Measurements from ENCODE around the gene MCHR1.
"Not testable (repeated sequence)": the region's sequence is repeated elsewhere in the genome, so short reads cannot be mapped to it uniquely, and the experiment has no call there.

Gene MCHR1

GRCh38 chr22:40679249-40679963, at the start of gene MCHR1:
TSS of gene MCHR1 (plus strand) at chr22:40679484. CDS start at chr22:40679653, 169 bp downstream.
- no peak for DNase-seq (ENCODE audit: low read depth)

- no peak for DNase-seq (ENCODE audit: low read depth)
Observed at GRCh38 chr22:40631925-40632324, 47.4 kb upstream of the MCHR1 start.

GRCh38 chr22:40633036-40633435, 46.2 kb upstream of the MCHR1 start:
- no peak for DNase-seq (ENCODE audit: low read depth)

- DNase-seq (ENCODE audit: low read depth): no peak
Observed at GRCh38 chr22:40634119-40634903, 45.0 kb upstream of the MCHR1 start.

GRCh38 chr22:40635043-40635939, 44.0 kb upstream of the MCHR1 start:
- DNase-seq (ENCODE audit: low read depth): no peak

GRCh38 chr22:40635940-40636379, 43.3 kb upstream of the MCHR1 start:
- no peak for DNase-seq (ENCODE audit: low read depth)

GRCh38 chr22:40636380-40637182, 42.7 kb upstream of the MCHR1 start, which contains the start of gene MRTFA:
TSS of gene MRTFA (minus strand) at chr22:40636719.
- peak; percentile 99 for DNase-seq (ENCODE audit: low read depth)

GRCh38 chr22:40637183-40638150, 41.8 kb upstream of the MCHR1 start:
- DNase-seq (ENCODE audit: low read depth): no peak

- no peak for DNase-seq (ENCODE audit: low read depth)
Observed at GRCh38 chr22:40638261-40638660, 41.0 kb upstream of the MCHR1 start.

GRCh38 chr22:40641269-40641668, 38.0 kb upstream of the MCHR1 start:
- no peak for DNase-seq (ENCODE audit: low read depth)

GRCh38 chr22:40642316-40642715, 37.0 kb upstream of the MCHR1 start:
- DNase-seq (ENCODE audit: low read depth): no peak

GRCh38 chr22:40645579-40646197, 33.6 kb upstream of the MCHR1 start:
- DNase-seq (ENCODE audit: low read depth): no peak

- DNase-seq (ENCODE audit: low read depth): no peak
Observed at GRCh38 chr22:40648386-40648785, 30.9 kb upstream of the MCHR1 start.

- DNase-seq (ENCODE audit: low read depth): no peak
Observed at GRCh38 chr22:40651057-40651456, 28.2 kb upstream of the MCHR1 start.

GRCh38 chr22:40651563-40652501, 27.5 kb upstream of the MCHR1 start:
- DNase-seq (ENCODE audit: low read depth): peak; percentile 66

- no peak for DNase-seq (ENCODE audit: low read depth)
Observed at GRCh38 chr22:40653361-40653760, 25.9 kb upstream of the MCHR1 start.

GRCh38 chr22:40654522-40655167, 24.6 kb upstream of the MCHR1 start:
- DNase-seq (ENCODE audit: low read depth): no peak

GRCh38 chr22:40655941-40656340, 23.3 kb upstream of the MCHR1 start:
- DNase-seq (ENCODE audit: low read depth): not testable (repeated sequence)
